Gastrocnemius medialis (tissue), 4 donors: ENCODE results near the gene ATF6.

ENCODE experiments used
- CTCF ChIP-seq, 5 experiments: fragments of 450-650 bp in 3 of 5; fragments of 200-600 bp in 2 of 5; sonication (generic) in 2 of 5; IDR thresholded peaks in 4 of 5; conservative IDR thresholded peaks in 1 of 5; 1 replicate in 4 of 5; 2 replicates in 1 of 5; pipeline ENCODE4 v1.5.1; 2016 to 2019; ENCODE audit warnings: antibody characterized with exemption in 5 of 5, mild to moderate bottlenecking in 3 of 5, moderate library complexity in 3 of 5
- POLR2A ChIP-seq, 2 donors: fragments of 450-650 bp; IDR thresholded peaks; one replicate each; pipeline ENCODE4 v1.6.1; 2017; ENCODE audit warnings: antibody characterized with exemption in 2 of 2, mild to moderate bottlenecking in 2 of 2, moderate library complexity in 2 of 2

- TF ChIP-seq CTCF (IDR thresholded peaks at IDR 0.05 in 4 of 5, conservative IDR thresholded peaks at IDR 0.05 in 1 of 5) (no peak), POLR2A (IDR thresholded peaks at IDR 0.05) (no peak)
Observed at GRCh38 chr1:161723459-161724141, 42.5 kb upstream of the ATF6 start.
